H1 (cell line): Measurements from ENCODE around the gene EPB41L1. TPM values are rescaled to one million over a fixed set of nuclear protein-coding genes. Genes with fewer than 3 reads are reported as not detected.

ENCODE experiments used
- BACH1 ChIP-seq: IDR thresholded peaks from 2 replicates; pipeline ENCODE4 v1.6.1; 2012; ENCODE audit warnings: low read length, improper control_type of control experiment
- polyA plus RNA-seq, 7 experiments: library from polyadenylated mRNA; depleted of rRNA in 3 of 7; stranded (reverse) in 5 of 7; unstranded in 2 of 7; fragments of >200 nt in 5 of 7; fragments of 200-250 nt in 2 of 7; gene quantifications; 1 replicate in 5 of 7; 2 replicates in 1 of 7; 4 replicates in 1 of 7; pipeline versions ENCODE4 v1.2.1 to v1.2.3, GENCODE V29; 2011 to 2013; ENCODE audit warnings: missing spikeins in 2 of 7, mixed read lengths in 2 of 7
- total RNA-seq: library from RNA; stranded (reverse); fragmentation: NEBNext Ultra II Directional; extraction: Animal tissue kit (Norgen Biotek cat#: 25700); gene quantifications from 2 replicates; pipeline ENCODE4 v1.2.1, GENCODE V29; 2021

The EPB41L1 gene
- total and polyA plus RNA-seq, 2 of the 8 experiments (the other 6 are each of a cell fraction or from before 2014, with no cell fraction given): 14.8 to 36.0 TPM

DNA sequence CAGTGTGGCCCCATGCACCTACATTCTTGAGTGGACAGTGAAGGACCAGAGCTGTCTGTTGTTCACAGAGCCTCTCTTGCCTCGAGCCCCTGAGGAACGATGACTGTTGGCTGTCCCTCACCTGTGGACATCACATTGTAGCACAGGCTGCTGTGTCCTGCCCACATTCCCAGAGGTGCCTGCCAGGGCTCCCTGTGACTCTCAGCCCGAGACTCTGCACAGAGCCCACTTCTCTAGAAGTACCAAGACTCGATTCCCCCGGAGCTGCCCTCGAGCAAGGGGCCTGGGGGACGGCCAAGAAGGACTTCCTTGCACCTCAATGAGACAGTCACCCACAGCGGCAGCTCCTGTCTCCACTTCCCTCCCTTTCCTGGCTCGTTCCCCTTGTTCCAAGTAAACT, 123.0 kb downstream of the EPB41L1 start (continued):
- TF ChIP-seq BACH1: no peak
- TF ChIP-seq, all 59 proteins: peak for 0
